ENCODE results near the gene TLCD1. TPM values are rescaled to one million over a fixed set of nuclear protein-coding genes. Genes with fewer than 3 reads are reported as not detected.

The TLCD1 gene
- total RNA-seq, 1 donor from 2014 or later, result 3.8 TPM

- Mint-ChIP-seq H3K9me3 (ENCODE audit: unreplicated experiment) (no peaks in the 10 kb centered on the region), H3K36me3 (ENCODE audit: unreplicated experiment) (peaks cover 6% of the 10 kb centered on the region), H3K4me1 (ENCODE audit: unreplicated experiment) (peaks cover 13% of the 10 kb centered on the region), H3K27ac (ENCODE audit: unreplicated experiment) (no peak overlapping the region), H3K27me3 (ENCODE audit: unreplicated experiment) (no peaks in the 10 kb centered on the region), H3K4me3 (ENCODE audit: unreplicated experiment) (no peak overlapping the region)
- DNase-seq (ENCODE audit: extremely low spot score, unreplicated experiment), result no peak
- TF ChIP-seq CTCF (IDR thresholded peaks at IDR 0.05), result no peak
These were observed 37.2 kb upstream of the TLCD1 start for GRCh38 chr17:28763137-28763799.

GRCh38 chr17:28760601-28761562 lies 34.8 kb upstream of the TLCD1 start:
- Mint-ChIP-seq H3K27ac (ENCODE audit: unreplicated experiment) (peak overlapping the region; percentile 64), H3K9me3 (ENCODE audit: unreplicated experiment) (no peaks in the 10 kb centered on the region), H3K27me3 (ENCODE audit: unreplicated experiment) (no peaks in the 10 kb centered on the region), H3K36me3 (ENCODE audit: unreplicated experiment) (peaks cover 20% of the 10 kb centered on the region), H3K4me1 (ENCODE audit: unreplicated experiment) (peaks cover 16% of the 10 kb centered on the region), H3K4me3 (ENCODE audit: unreplicated experiment) (no peak overlapping the region)
- no peak for TF ChIP-seq CTCF (IDR thresholded peaks at IDR 0.05)
- DNase-seq (ENCODE audit: extremely low spot score, unreplicated experiment), result no peak

DNA sequence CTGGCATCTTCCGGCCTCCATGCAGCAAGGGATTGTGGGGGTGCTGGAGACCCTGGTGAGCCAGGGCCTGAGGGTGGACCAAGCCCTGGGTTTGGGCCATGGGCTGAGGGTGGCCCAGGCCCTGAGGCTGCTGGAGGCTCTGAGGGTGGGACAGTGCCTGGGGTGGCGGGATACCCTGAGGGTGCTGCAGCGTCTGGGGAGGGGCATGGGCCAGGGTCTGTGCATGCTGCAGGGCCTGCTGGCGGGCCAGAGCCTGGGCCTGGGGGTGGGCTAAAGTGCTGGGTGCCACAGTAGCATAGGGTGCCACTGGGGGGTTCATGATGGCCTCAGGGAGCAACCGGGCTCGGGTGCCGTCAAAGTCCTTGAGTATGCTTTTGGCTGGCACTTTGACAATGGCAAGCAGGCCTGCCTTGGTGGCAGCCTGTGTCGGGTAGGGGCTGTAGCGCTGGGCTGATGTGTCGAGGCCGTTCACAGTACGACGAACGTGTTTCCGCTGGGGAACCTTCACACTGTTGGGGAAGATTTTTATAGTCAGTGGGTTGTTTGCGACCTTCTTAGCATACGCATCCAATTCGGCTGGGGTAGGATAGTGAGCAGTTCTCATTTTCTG lies 33.3 kb upstream of the TLCD1 start:
- Mint-ChIP-seq H3K9me3 (ENCODE audit: unreplicated experiment) (no peaks in the 10 kb centered on the region), H3K27ac (ENCODE audit: unreplicated experiment) (no peak overlapping the region), H3K36me3 (ENCODE audit: unreplicated experiment) (peaks cover 18% of the 10 kb centered on the region), H3K27me3 (ENCODE audit: unreplicated experiment) (no peaks in the 10 kb centered on the region), H3K4me1 (ENCODE audit: unreplicated experiment) (peaks cover 22% of the 10 kb centered on the region), H3K4me3 (ENCODE audit: unreplicated experiment) (no peak overlapping the region)
- no peak for TF ChIP-seq CTCF (IDR thresholded peaks at IDR 0.05)
- DNase-seq (ENCODE audit: extremely low spot score, unreplicated experiment), result no peak

- Mint-ChIP-seq H3K27me3 (ENCODE audit: unreplicated experiment) (no peaks in the 10 kb centered on the region), H3K9me3 (ENCODE audit: unreplicated experiment) (no peaks in the 10 kb centered on the region), H3K36me3 (ENCODE audit: unreplicated experiment) (peaks cover 18% of the 10 kb centered on the region), H3K4me3 (ENCODE audit: unreplicated experiment) (no peak overlapping the region), H3K27ac (ENCODE audit: unreplicated experiment) (no peak overlapping the region), H3K4me1 (ENCODE audit: unreplicated experiment) (peaks cover 19% of the 10 kb centered on the region)
- TF ChIP-seq CTCF (IDR thresholded peaks at IDR 0.05), result no peak
- no peak for DNase-seq (ENCODE audit: extremely low spot score, unreplicated experiment)
These were observed 32.5 kb upstream of the TLCD1 start for GRCh38 chr17:28758411-28759121.
